HEK293 (cell line): ENCODE measurements around the gene CCDC13.

ENCODE experiments used
- BCL11A ChIP-seq: fragments of 450-650 bp; formaldehyde crosslinking; IDR thresholded peaks from 2 replicates; pipeline ENCODE4 v1.5.1; 2016; ENCODE audit warnings: low read depth, missing biosample characterization, missing genetic modification characterization
- BCL11B ChIP-seq: fragments of 450-650 bp; formaldehyde crosslinking; IDR thresholded peaks from 2 replicates; pipeline ENCODE4 v1.5.1; 2016; ENCODE audit warnings: low read depth, missing biosample characterization, missing genetic modification characterization
- HOXC10 ChIP-seq: sonication (generic); formaldehyde crosslinking; IDR thresholded peaks from 2 replicates; pipeline ENCODE4 v1.8.1; 2023; ENCODE audit warnings: mild to moderate bottlenecking, missing genetic modification reagents
- KLF10 ChIP-seq: fragments of 450-650 bp; IDR thresholded peaks from 2 replicates; pipeline ENCODE4 v1.5.1; 2018; ENCODE audit warnings: missing biosample characterization, mild to moderate bottlenecking, missing genetic modification characterization
- OSR2 ChIP-seq: fragments of 450-650 bp; formaldehyde crosslinking; IDR thresholded peaks from 2 replicates; pipeline ENCODE4 v1.5.1; 2016; ENCODE audit warnings: missing biosample characterization, missing genetic modification characterization
- RBAK ChIP-seq: fragments of 450-650 bp; formaldehyde crosslinking; IDR thresholded peaks from 2 replicates; pipeline ENCODE4 v1.5.1; 2016; ENCODE audit warnings: missing biosample characterization, missing genetic modification characterization
- SALL2 ChIP-seq: fragments of 450-650 bp; formaldehyde crosslinking; IDR thresholded peaks from 2 replicates; pipeline ENCODE4 v1.5.0; 2017; ENCODE audit warnings: missing biosample characterization, mild to moderate bottlenecking, missing genetic modification characterization, borderline replicate concordance
- SCRT1 ChIP-seq: fragments of 450-650 bp; formaldehyde crosslinking; IDR thresholded peaks from 2 replicates; pipeline ENCODE4 v1.5.1; 2016; ENCODE audit warnings: missing biosample characterization, missing genetic modification characterization, borderline replicate concordance
- TCF7L2 ChIP-seq: IDR thresholded peaks from 2 replicates; pipeline ENCODE4 v1.6.1; 2011; ENCODE audit warnings: low read depth, mild to moderate bottlenecking, inconsistent platforms, low read length, moderate library complexity, borderline replicate concordance
- YY2 ChIP-seq: fragments of 450-650 bp; formaldehyde crosslinking; IDR thresholded peaks from 2 replicates; pipeline ENCODE4 v1.5.1; 2016; ENCODE audit warnings: missing biosample characterization, missing genetic modification characterization
- ZBTB21 ChIP-seq: fragments of 450-650 bp; formaldehyde crosslinking; IDR thresholded peaks from 2 replicates; pipeline ENCODE4 v1.5.1; 2017; ENCODE audit warnings: missing biosample characterization, missing genetic modification characterization
- ZFP69B ChIP-seq: fragments of 450-650 bp; formaldehyde crosslinking; IDR thresholded peaks from 2 replicates; pipeline ENCODE4 v1.5.1; 2016; ENCODE audit warnings: missing biosample characterization, missing genetic modification characterization
- ZNF10 ChIP-seq: fragments of 450-650 bp; formaldehyde crosslinking; IDR thresholded peaks from 2 replicates; pipeline ENCODE4 v1.5.1; 2017; ENCODE audit warnings: missing biosample characterization, missing genetic modification characterization
- ZNF133 ChIP-seq: fragments of 450-650 bp; formaldehyde crosslinking; IDR thresholded peaks from 2 replicates; pipeline ENCODE4 v1.5.1; 2016; ENCODE audit warnings: missing biosample characterization, missing genetic modification characterization
- ZNF16 ChIP-seq: fragments of 450-650 bp; formaldehyde crosslinking; IDR thresholded peaks from 2 replicates; pipeline ENCODE4 v1.5.1; 2016; ENCODE audit warnings: low read depth, missing biosample characterization, missing genetic modification characterization
- ZNF175 ChIP-seq: fragments of 450-650 bp; formaldehyde crosslinking; IDR thresholded peaks from 2 replicates; pipeline ENCODE4 v1.5.1; 2016; ENCODE audit warnings: missing biosample characterization, missing genetic modification characterization
- ZNF223 ChIP-seq: fragments of 450-650 bp; formaldehyde crosslinking; IDR thresholded peaks from 2 replicates; pipeline ENCODE4 v1.5.1; 2016; ENCODE audit warnings: missing biosample characterization, missing genetic modification characterization
- ZNF335 ChIP-seq: fragments of 450-650 bp; formaldehyde crosslinking; conservative IDR thresholded peaks from 2 replicates; pipeline ENCODE4 v1.5.1; 2016; ENCODE audit warnings: missing biosample characterization, missing genetic modification characterization
- ZNF350 ChIP-seq: fragments of 450-650 bp; formaldehyde crosslinking; IDR thresholded peaks from 2 replicates; pipeline ENCODE4 v1.5.0; 2017; ENCODE audit warnings: missing biosample characterization, mild to moderate bottlenecking, missing genetic modification characterization
- ZNF37A ChIP-seq: fragments of 450-650 bp; IDR thresholded peaks from 2 replicates; pipeline ENCODE4 v1.5.1; 2018; ENCODE audit warnings: missing biosample characterization, missing genetic modification characterization
- ZNF473 ChIP-seq: fragments of 450-650 bp; formaldehyde crosslinking; IDR thresholded peaks from 2 replicates; pipeline ENCODE4 v1.5.1; 2017; ENCODE audit warnings: missing biosample characterization, missing genetic modification characterization
- ZNF501 ChIP-seq: fragments of 450-650 bp; formaldehyde crosslinking; IDR thresholded peaks from 2 replicates; pipeline ENCODE4 v1.5.1; 2016; ENCODE audit warnings: missing biosample characterization, missing genetic modification characterization
- ZNF510 ChIP-seq: fragments of 450-650 bp; formaldehyde crosslinking; IDR thresholded peaks from 2 replicates; pipeline ENCODE4 v1.5.1; 2018; ENCODE audit warnings: mild to moderate bottlenecking, missing genetic modification characterization, missing biosample characterization; ENCODE audit not compliant: insufficient replicate concordance
- ZNF529 ChIP-seq: fragments of 450-650 bp; formaldehyde crosslinking; IDR thresholded peaks from 2 replicates; pipeline ENCODE4 v1.5.1; 2017; ENCODE audit warnings: missing genetic modification characterization, missing biosample characterization; ENCODE audit not compliant: insufficient replicate concordance
- ZNF530 ChIP-seq: fragments of 450-650 bp; formaldehyde crosslinking; IDR thresholded peaks from 2 replicates; pipeline ENCODE4 v1.5.1; 2016; ENCODE audit warnings: low read depth, missing biosample characterization, missing genetic modification characterization
- ZNF560 ChIP-seq: fragments of 450-650 bp; formaldehyde crosslinking; IDR thresholded peaks from 2 replicates; pipeline ENCODE4 v1.5.1; 2017; ENCODE audit warnings: missing biosample characterization, missing genetic modification characterization, borderline replicate concordance
- ZNF585B ChIP-seq: fragments of 450-650 bp; formaldehyde crosslinking; IDR thresholded peaks from 2 replicates; pipeline ENCODE4 v1.5.1; 2016; ENCODE audit warnings: missing biosample characterization, missing genetic modification characterization
- ZNF596 ChIP-seq: fragments of 450-650 bp; IDR thresholded peaks from 2 replicates; pipeline ENCODE4 v1.5.0; 2018; ENCODE audit warnings: missing biosample characterization, mild to moderate bottlenecking, missing genetic modification characterization, moderate library complexity
- ZNF629 ChIP-seq: fragments of 450-650 bp; formaldehyde crosslinking; IDR thresholded peaks from 2 replicates; pipeline ENCODE4 v1.5.1; 2017; ENCODE audit warnings: missing biosample characterization, missing genetic modification characterization
- TF ChIP-seq, protein P1 (sequence below): fragments of 450-650 bp; formaldehyde crosslinking; IDR thresholded peaks from 2 replicates; pipeline ENCODE4 v1.5.1; 2016; ENCODE audit warnings: missing biosample characterization, missing genetic modification characterization
- TF ChIP-seq, protein P2 (sequence below): fragments of 450-650 bp; formaldehyde crosslinking; IDR thresholded peaks from 2 replicates; pipeline ENCODE4 v1.5.0; 2017; ENCODE audit warnings: missing biosample characterization, missing genetic modification characterization, borderline replicate concordance
- TF ChIP-seq, protein P3 (sequence below): fragments of 450-650 bp; formaldehyde crosslinking; IDR thresholded peaks from 2 replicates; pipeline ENCODE4 v1.5.1; 2016; ENCODE audit warnings: missing biosample characterization, missing genetic modification characterization
- TF ChIP-seq, protein P4 (sequence below): fragments of 450-650 bp; formaldehyde crosslinking; IDR thresholded peaks from 2 replicates; pipeline ENCODE4 v1.5.1; 2016; ENCODE audit warnings: missing biosample characterization, missing genetic modification characterization

CCDC13 gene

DNA sequence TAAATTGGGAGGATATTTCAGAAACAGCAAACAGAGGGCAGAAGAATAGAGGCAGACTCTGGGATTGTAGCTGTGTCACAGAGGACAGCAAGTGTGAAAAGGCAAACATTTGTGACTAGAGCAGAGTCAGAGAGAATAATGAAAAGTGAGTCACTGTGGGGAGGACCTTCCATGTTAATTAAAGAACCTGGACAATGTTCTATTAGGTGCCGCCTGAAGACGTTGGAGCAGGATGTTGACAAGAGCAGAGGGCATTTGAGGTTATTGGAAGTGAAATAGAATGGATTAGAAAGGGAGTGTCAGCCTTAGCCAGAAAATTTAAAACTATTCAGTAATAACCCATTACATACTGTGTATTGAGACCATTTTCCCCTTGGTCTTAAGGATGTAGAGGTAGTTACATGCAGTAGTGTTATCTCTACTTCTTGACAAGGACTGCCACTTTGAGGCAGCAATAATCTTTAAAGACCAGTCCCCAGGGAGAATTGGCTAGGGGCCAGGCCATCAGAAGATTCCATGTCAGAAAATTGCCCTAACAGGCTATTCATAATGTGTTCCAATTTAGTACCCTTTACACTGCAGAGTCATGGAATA lies 42.0 kb upstream of the CCDC13 start (continued):
- TF ChIP-seq, protein P1, sequence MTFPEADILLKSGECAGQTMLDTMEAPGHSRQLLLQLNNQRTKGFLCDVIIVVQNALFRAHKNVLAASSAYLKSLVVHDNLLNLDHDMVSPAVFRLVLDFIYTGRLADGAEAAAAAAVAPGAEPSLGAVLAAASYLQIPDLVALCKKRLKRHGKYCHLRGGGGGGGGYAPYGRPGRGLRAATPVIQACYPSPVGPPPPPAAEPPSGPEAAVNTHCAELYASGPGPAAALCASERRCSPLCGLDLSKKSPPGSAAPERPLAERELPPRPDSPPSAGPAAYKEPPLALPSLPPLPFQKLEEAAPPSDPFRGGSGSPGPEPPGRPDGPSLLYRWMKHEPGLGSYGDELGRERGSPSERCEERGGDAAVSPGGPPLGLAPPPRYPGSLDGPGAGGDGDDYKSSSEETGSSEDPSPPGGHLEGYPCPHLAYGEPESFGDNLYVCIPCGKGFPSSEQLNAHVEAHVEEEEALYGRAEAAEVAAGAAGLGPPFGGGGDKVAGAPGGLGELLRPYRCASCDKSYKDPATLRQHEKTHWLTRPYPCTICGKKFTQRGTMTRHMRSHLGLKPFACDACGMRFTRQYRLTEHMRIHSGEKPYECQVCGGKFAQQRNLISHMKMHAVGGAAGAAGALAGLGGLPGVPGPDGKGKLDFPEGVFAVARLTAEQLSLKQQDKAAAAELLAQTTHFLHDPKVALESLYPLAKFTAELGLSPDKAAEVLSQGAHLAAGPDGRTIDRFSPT (tag by site-specific recombination): no peak
- TF ChIP-seq BCL11A (no peak), ZNF596 (0 out of 2 replicates have a peak, but pooled peaks have one; percentile 36), ZNF37A (tag by site-specific recombination) (no peak), ZNF350 (tag by site-specific recombination) (no peak), ZBTB21 (tag by site-specific recombination) (no peak), ZNF530 (tag by site-specific recombination) (no peak), ZNF473 (tag by site-specific recombination) (no peak), ZNF560 (tag by site-specific recombination) (no peak), ZNF10 (tag by site-specific recombination) (0 out of 2 replicates have a peak, but pooled peaks have one; percentile 10), ZFP69B (tag by site-specific recombination) (no peak), BCL11B (tag by site-specific recombination) (no peak), TCF7L2 (no peak), ZNF133 (tag by site-specific recombination) (no peak), ZNF175 (tag by site-specific recombination) (no peak), SALL2 (tag by site-specific recombination) (no peak), YY2 (no peak), ZNF510 (no peak), ZNF335 (peak; percentile 29; the same call in 1 of the 2 replicates), OSR2 (tag by site-specific recombination) (peak; percentile 91), ZNF529 (no peak), ZNF585B (tag by site-specific recombination) (no peak), SCRT1 (tag by site-specific recombination) (no peak), KLF10 (tag by site-specific recombination) (peak; percentile 79), RBAK (tag by site-specific recombination) (no peak), ZNF223 (tag by site-specific recombination) (no peak), ZNF16 (no peak), ZNF629 (tag by site-specific recombination) (peak; percentile 58), ZNF501 (tag by site-specific recombination) (peak; percentile 54; the same call in 1 of the 2 replicates), HOXC10 (no peak)
- TF ChIP-seq, protein P2, sequence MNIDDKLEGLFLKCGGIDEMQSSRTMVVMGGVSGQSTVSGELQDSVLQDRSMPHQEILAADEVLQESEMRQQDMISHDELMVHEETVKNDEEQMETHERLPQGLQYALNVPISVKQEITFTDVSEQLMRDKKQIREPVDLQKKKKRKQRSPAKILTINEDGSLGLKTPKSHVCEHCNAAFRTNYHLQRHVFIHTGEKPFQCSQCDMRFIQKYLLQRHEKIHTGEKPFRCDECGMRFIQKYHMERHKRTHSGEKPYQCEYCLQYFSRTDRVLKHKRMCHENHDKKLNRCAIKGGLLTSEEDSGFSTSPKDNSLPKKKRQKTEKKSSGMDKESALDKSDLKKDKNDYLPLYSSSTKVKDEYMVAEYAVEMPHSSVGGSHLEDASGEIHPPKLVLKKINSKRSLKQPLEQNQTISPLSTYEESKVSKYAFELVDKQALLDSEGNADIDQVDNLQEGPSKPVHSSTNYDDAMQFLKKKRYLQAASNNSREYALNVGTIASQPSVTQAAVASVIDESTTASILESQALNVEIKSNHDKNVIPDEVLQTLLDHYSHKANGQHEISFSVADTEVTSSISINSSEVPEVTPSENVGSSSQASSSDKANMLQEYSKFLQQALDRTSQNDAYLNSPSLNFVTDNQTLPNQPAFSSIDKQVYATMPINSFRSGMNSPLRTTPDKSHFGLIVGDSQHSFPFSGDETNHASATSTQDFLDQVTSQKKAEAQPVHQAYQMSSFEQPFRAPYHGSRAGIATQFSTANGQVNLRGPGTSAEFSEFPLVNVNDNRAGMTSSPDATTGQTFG: no peak
- TF ChIP-seq, protein P3, sequence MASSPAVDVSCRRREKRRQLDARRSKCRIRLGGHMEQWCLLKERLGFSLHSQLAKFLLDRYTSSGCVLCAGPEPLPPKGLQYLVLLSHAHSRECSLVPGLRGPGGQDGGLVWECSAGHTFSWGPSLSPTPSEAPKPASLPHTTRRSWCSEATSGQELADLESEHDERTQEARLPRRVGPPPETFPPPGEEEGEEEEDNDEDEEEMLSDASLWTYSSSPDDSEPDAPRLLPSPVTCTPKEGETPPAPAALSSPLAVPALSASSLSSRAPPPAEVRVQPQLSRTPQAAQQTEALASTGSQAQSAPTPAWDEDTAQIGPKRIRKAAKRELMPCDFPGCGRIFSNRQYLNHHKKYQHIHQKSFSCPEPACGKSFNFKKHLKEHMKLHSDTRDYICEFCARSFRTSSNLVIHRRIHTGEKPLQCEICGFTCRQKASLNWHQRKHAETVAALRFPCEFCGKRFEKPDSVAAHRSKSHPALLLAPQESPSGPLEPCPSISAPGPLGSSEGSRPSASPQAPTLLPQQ (tag by site-specific recombination): no peak
- TF ChIP-seq, protein P4, sequence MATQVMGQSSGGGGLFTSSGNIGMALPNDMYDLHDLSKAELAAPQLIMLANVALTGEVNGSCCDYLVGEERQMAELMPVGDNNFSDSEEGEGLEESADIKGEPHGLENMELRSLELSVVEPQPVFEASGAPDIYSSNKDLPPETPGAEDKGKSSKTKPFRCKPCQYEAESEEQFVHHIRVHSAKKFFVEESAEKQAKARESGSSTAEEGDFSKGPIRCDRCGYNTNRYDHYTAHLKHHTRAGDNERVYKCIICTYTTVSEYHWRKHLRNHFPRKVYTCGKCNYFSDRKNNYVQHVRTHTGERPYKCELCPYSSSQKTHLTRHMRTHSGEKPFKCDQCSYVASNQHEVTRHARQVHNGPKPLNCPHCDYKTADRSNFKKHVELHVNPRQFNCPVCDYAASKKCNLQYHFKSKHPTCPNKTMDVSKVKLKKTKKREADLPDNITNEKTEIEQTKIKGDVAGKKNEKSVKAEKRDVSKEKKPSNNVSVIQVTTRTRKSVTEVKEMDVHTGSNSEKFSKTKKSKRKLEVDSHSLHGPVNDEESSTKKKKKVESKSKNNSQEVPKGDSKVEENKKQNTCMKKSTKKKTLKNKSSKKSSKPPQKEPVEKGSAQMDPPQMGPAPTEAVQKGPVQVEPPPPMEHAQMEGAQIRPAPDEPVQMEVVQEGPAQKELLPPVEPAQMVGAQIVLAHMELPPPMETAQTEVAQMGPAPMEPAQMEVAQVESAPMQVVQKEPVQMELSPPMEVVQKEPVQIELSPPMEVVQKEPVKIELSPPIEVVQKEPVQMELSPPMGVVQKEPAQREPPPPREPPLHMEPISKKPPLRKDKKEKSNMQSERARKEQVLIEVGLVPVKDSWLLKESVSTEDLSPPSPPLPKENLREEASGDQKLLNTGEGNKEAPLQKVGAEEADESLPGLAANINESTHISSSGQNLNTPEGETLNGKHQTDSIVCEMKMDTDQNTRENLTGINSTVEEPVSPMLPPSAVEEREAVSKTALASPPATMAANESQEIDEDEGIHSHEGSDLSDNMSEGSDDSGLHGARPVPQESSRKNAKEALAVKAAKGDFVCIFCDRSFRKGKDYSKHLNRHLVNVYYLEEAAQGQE: no peak
